Cortex of kidney (tissue), 1 donor: Measurements from ENCODE around the gene MAMDC4.
"Not testable (repeated sequence)": the region's sequence is repeated elsewhere in the genome, so short reads cannot be mapped to it uniquely, and the experiment has no call there.

ENCODE experiments used
- DNase-seq: peaks from one replicate; lab custom pipeline; 2025; lab: John Stamatoyannopoulos, UW

Gene MAMDC4

GRCh38 chr9:136851941-136852663 is at the start of gene MAMDC4:
TSS of gene MAMDC4 (plus strand) at chr9:136852346. CDS start at chr9:136852417, 71 bp downstream.
- no peak for DNase-seq

- DNase-seq = not testable (repeated sequence)
Observed at GRCh38 chr9:136803009-136803550, 49.1 kb upstream of the MAMDC4 start.

- DNase-seq = no peak
Observed at GRCh38 chr9:136803551-136804508, 48.3 kb upstream of the MAMDC4 start.

GRCh38 chr9:136804509-136805206 is 47.5 kb upstream of the MAMDC4 start:
- DNase-seq = no peak

- DNase-seq = no peak
Observed at GRCh38 chr9:136805207-136805740, 46.9 kb upstream of the MAMDC4 start.

GRCh38 chr9:136806067-136806466 is 46.1 kb upstream of the MAMDC4 start:
- DNase-seq = no peak

- DNase-seq = no peak
Observed at GRCh38 chr9:136806631-136807201, 45.4 kb upstream of the MAMDC4 start.

- DNase-seq = no peak
Observed at GRCh38 chr9:136807281-136808074, 44.7 kb upstream of the MAMDC4 start, which contains the start of gene RABL6. TSS of gene RABL6 (plus strand) at chr9:136807948. CDS start at chr9:136808197, 249 bp downstream.

GRCh38 chr9:136808075-136808805 is 43.9 kb upstream of the MAMDC4 start:
- no peak for DNase-seq

- DNase-seq = no peak
Observed at GRCh38 chr9:136808806-136809158, 43.4 kb upstream of the MAMDC4 start.

- no peak for DNase-seq
Observed at GRCh38 chr9:136814725-136815421, 37.3 kb upstream of the MAMDC4 start.

GRCh38 chr9:136815422-136815782 is 36.7 kb upstream of the MAMDC4 start:
- no peak for DNase-seq

- DNase-seq = no peak
Observed at GRCh38 chr9:136820971-136821825, 30.9 kb upstream of the MAMDC4 start.

GRCh38 chr9:136821826-136822544 is 30.2 kb upstream of the MAMDC4 start:
- DNase-seq = no peak

GRCh38 chr9:136823136-136824046 is 28.8 kb upstream of the MAMDC4 start:
- no peak for DNase-seq

- no peak for DNase-seq
Observed at GRCh38 chr9:136824496-136825225, 27.5 kb upstream of the MAMDC4 start.
